OCI-LY7 (cell line): ENCODE data around the gene JPT2. TPM values are rescaled to one million over a fixed set of nuclear protein-coding genes. Genes with fewer than 3 reads are reported as not detected.
"Not testable (repeated sequence)": the region's sequence is repeated elsewhere in the genome, so short reads cannot be mapped to it uniquely, and the experiment has no call there.

ENCODE experiments used
- BruUV-seq: library from RNA; stranded (reverse); fragments of 400-500 nt; replicated peaks from 2 replicates; lab custom pipeline; 2021; lab: Mats Ljungman, UMichigan
- CTCF ChIA-PET: fragments of 300-600 bp; sonication (Branson Sonifier 250); formaldehyde crosslinking; loops from one replicate; lab custom pipeline; 2022; ENCODE audit warnings: antibody characterized with exemption; ENCODE audit not compliant: unreplicated experiment; lab: Charles Lee
- POLR2A ChIA-PET: fragments of 300-600 bp; sonication (Branson Sonifier 250); formaldehyde crosslinking; loops from one replicate; lab custom pipeline; 2022; ENCODE audit warnings: antibody characterized with exemption; lab: Charles Lee
- DNase-seq: peaks from one replicate; pipeline ENCODE4 v3.0.0-alpha.2; 2015; ENCODE audit warnings: low spot score
- H2AFZ ChIP-seq: fragments of 200-600 bp; sonication (generic), shearing (Covaris generic); 2 replicates; pipeline ENCODE4 v1.6.1; 2014; ENCODE audit warnings: mild to moderate bottlenecking, antibody characterized with exemption, low read length, moderate library complexity
- H3K27ac ChIP-seq: fragments of 200-600 bp; sonication (generic); 2 replicates; pipeline ENCODE4 v1.5.1; 2014; ENCODE audit warnings: mixed run types, low read depth, mild to moderate bottlenecking, moderate library complexity, low read length, inconsistent platforms; ENCODE audit not compliant: poor library complexity, severe bottlenecking
- H3K36me3 ChIP-seq: fragments of 200-600 bp; sonication (generic); 2 replicates; pipeline ENCODE4 v1.6.1; 2014; ENCODE audit warnings: mild to moderate bottlenecking, antibody characterized with exemption, low read length, moderate library complexity, mixed read lengths; ENCODE audit not compliant: insufficient read depth
- H3K4me1 ChIP-seq: fragments of 200-600 bp; sonication (generic); 2 replicates; pipeline ENCODE4 v1.5.1; 2014; ENCODE audit warnings: mild to moderate bottlenecking, low read length; ENCODE audit not compliant: insufficient read depth, poor library complexity, severe bottlenecking
- H3K4me2 ChIP-seq: fragments of 200-600 bp; sonication (generic); 2 replicates; pipeline ENCODE4 v1.6.1; 2014; ENCODE audit warnings: mild to moderate bottlenecking, low read length
- H3K4me3 ChIP-seq: fragments of 200-600 bp; sonication (generic); 2 replicates; pipeline ENCODE4 v1.5.1; 2014; ENCODE audit warnings: mild to moderate bottlenecking, low read depth, low read length; ENCODE audit not compliant: poor library complexity, severe bottlenecking
- H3K79me2 ChIP-seq: fragments of 200-600 bp; sonication (generic); 2 replicates; pipeline ENCODE4 v1.6.1; 2016; ENCODE audit warnings: low read depth, mild to moderate bottlenecking, low read length, moderate library complexity, mixed read lengths; ENCODE audit not compliant: insufficient read depth
- H3K9me2 ChIP-seq: fragments of 200-600 bp; sonication (generic); 2 replicates; pipeline ENCODE4 v1.6.1; 2016; ENCODE audit warnings: mild to moderate bottlenecking, low read length, mixed read lengths; ENCODE audit not compliant: insufficient read depth
- H3K9me3 ChIP-seq: fragments of 200-600 bp; sonication (generic); 2 replicates; pipeline ENCODE4 v1.6.1; 2014; ENCODE audit warnings: mild to moderate bottlenecking, mixed run types, low read length, mixed read lengths
- H4K20me1 ChIP-seq: fragments of 200-600 bp; sonication (generic); 2 replicates; pipeline ENCODE4 v1.6.1; 2014; ENCODE audit warnings: mild to moderate bottlenecking, antibody characterized with exemption, low read length, moderate library complexity, mixed read lengths; ENCODE audit not compliant: insufficient read depth
- CTCF ChIP-seq: fragments of 200-600 bp; sonication (generic); conservative IDR thresholded peaks from 2 replicates; pipeline ENCODE4 v1.5.1; 2014; ENCODE audit warnings: mild to moderate bottlenecking, antibody characterized with exemption, low read length, moderate library complexity, mixed read lengths
- EZH2phosphoT487 ChIP-seq: fragments of 200-600 bp; sonication (generic); IDR thresholded peaks from 2 replicates; pipeline ENCODE4 v1.6.1; 2018; ENCODE audit warnings: low read depth, borderline replicate concordance, mild to moderate bottlenecking, mixed run types, antibody characterized with exemption, low read length, moderate library complexity, mixed read lengths
- intact Hi-C: fragments of 100-400 bp; cut with micrococcal nuclease; formaldehyde crosslinking; loops from one replicate; pipeline ENCODE4 v1.10.0; 2022; ENCODE audit not compliant: unreplicated experiment
- total RNA-seq, 2 experiments: library from RNA; depleted of rRNA in 1 of 2; stranded (reverse); fragments of >200 nt in 1 of 2; shearing (Covaris generic) in 1 of 2; gene quantifications; 2 replicates each; pipeline ENCODE4 v1.2.3, GENCODE V29; 2014 to 2022

The JPT2 gene
- total RNA-seq, 2 experiments from 2014 or later: 67.4 to 75.2 TPM

- intact Hi-C loops: no loop called here
- no peak for DNase-seq
- Histone ChIP-seq H3K4me2 (no peak overlapping the region), H3K79me2 (no peaks in the 10 kb centered on the region), H3K27ac (no peak overlapping the region), H4K20me1 (no peaks in the 10 kb centered on the region), H3K4me3 (no peak overlapping the region), H2AFZ (no peak overlapping the region), H3K9me3 (no peaks in the 10 kb centered on the region), H3K36me3 (peaks cover 83% of the 10 kb centered on the region), H3K9me2 (no peaks in the 10 kb centered on the region), H3K4me1 (peaks cover 7% of the 10 kb centered on the region)
- ChIA-PET POLR2A (no interaction called here), CTCF (no interaction called here)
- BruUV-seq: no TSS peak
- no peak for TF ChIP-seq EZH2phosphoT487
- TF ChIP-seq CTCF: no peak
These were observed 22.2 kb downstream of the JPT2 start for GRCh38 chr16:1700246-1700645.

GRCh38 chr16:1701216-1701878, 23.3 kb downstream of the JPT2 start:
- POLR2A ChIA-PET: interaction anchor here (0.6 to 1.1 kb wide), 2 partner anchors 90 to 200 kb away, joined by 4 to 6 read pairs; no protein-coding TSS in a partner anchor
- no TSS peak for BruUV-seq

GRCh38 chr16:1705324-1705687, 27.2 kb downstream of the JPT2 start:
- ChIA-PET POLR2A (interaction anchor here (0.7 to 2.0 kb wide), 7 partner anchors 12 to 566 kb away, joined by 3 to 12 read pairs (median 3); partner anchors contain the start of gene JPT2), CTCF (interaction anchor here (0.9 to 1.3 kb wide), 3 partner anchors 19 to 77 kb away, joined by 3 to 5 read pairs (median 4); partner anchors contain the start of genes JPT2 and NUBP2)
- H3K9me2 ChIP-seq, BruUV-seq, DNase-seq, H3K9me3 ChIP-seq: not testable (repeated sequence)
- Histone ChIP-seq H3K79me2 (peaks cover 36% of the 10 kb centered on the region), H3K27ac (peak overlapping the region; percentile 55), H2AFZ (peak overlapping the region; percentile 83), H3K36me3 (peaks cover 47% of the 10 kb centered on the region), H3K4me2 (peak overlapping the region; percentile 86), H3K4me3 (peak overlapping the region; percentile 83), H3K4me1 (peaks cover 25% of the 10 kb centered on the region), H4K20me1 (peaks cover 15% of the 10 kb centered on the region; the same call in 1 of the 2 replicates)
- intact Hi-C loops: loop anchor here (1.0 to 2.0 kb wide), 2 partner anchors 26 to 93 kb away; partner anchors contain the start of genes CRAMP1 and IFT140

More at GRCh38 chr16:1701216-1701878, 23.3 kb downstream of the JPT2 start:
- Histone ChIP-seq H3K4me3 (no peak overlapping the region), H3K4me2 (no peak overlapping the region), H3K36me3 (peaks cover 72% of the 10 kb centered on the region), H3K9me3 (no peaks in the 10 kb centered on the region), H4K20me1 (no peaks in the 10 kb centered on the region), H3K4me1 (peaks cover 8% of the 10 kb centered on the region), H3K27ac (no peak overlapping the region), H2AFZ (no peak overlapping the region), H3K9me2 (no peaks in the 10 kb centered on the region), H3K79me2 (no peaks in the 10 kb centered on the region)
- CTCF ChIA-PET: no interaction called here
- TF ChIP-seq EZH2phosphoT487: no peak
- TF ChIP-seq CTCF: no peak
- intact Hi-C loops: no loop called here
- DNase-seq: no peak
